ENCODE results near the gene SZT2. TPM values are rescaled to one million over a fixed set of nuclear protein-coding genes. Genes with fewer than 3 reads are reported as not detected.
A peak's percentile ranks its signal among the peaks of the same experiment; 100 is the strongest.
"Not testable (repeated sequence)": the region's sequence is repeated elsewhere in the genome, so short reads cannot be mapped to it uniquely, and the experiment has no call there.

Gene SZT2
- total RNA-seq, 1 experiment from 2014 or later, result 9.7 TPM

DNA sequence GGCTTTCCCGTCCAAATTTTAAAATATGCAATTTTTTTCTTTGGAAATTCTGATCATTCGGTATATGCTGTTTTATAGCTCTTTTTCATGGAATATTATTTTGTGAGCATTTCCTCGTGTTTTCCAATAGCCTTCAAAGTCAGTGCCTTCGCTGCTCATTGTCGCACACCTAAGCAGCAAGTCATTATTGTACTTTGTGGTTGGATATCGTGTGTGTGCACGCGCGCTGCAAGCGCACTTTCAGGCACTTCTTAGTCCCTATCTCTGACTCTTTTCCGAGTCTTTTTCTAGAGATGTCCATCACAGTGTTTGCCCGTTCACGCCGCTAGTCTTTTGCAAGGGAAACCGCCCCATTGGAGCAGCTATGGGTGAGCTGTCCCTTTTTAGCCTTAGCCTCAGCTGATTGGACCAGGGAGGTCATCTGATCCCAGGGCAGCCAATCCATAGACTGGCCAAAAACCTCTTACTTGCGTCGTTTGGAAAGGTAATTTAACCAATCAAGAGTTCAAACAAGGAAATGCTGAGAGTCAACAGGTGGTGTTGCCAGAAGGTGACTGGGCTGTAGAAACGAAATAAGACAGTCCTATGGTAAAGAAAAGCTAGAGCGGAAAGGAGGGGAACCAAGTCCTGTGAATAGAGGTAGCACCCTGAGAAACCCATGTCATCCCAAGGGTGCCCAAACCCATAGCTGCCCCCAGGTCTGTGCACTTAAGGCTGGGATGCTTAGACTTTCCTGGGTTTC, 64.7 kb downstream of the SZT2 start:
- no peak for DNase-seq (ENCODE audit: low spot score)

DNA sequence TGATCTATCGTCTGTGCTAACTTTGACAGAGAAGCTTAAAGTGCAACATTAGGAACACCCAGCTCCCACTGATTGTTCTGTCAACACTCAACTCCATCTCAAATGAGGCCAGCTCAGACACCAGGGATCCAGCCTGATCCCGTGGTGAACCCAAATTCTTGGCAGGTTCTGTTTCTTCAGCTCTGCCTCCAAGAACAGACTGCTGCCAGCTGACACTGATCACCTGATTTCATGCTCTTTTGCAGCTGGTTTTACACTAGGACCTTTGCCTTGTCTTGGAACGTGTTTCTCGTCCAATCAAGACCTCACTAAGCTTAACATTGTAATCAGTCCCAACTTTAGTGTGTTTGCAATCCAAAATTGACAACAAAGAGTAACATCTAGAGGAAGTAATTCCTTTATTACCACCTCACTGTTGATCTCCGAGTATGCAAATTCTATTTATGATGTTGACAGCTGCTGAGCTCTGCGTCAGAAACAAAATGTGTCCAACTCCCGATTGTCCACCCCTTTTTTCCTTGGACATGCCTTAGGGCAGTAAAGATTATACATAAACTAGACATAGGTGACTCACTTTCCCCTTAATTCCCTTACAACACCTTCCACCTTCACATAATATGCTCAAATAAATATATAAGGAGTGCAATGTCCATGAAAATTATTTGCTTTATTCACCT, 65.7 kb downstream of the SZT2 start:
- DNase-seq (ENCODE audit: low spot score), result no peak

DNA sequence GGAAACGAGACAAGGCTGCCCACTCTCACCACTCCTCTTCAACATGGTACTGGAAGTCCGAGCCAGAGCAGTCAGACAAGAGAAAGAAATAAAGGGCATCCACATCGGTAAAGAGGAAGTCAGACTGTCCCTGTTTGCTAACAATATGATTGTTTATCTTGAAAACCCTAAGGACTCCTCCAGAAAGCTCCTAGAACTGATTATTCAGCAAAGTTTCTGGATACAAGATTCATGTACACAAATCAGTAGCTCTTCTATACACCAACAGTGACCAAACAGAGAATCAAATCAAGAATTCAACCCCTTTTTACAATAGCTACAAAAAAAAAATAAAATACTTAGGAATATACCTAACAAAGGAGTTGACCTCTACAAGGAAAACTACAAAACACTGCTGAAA, 68.7 kb downstream of the SZT2 start:
- not testable (repeated sequence) for DNase-seq (ENCODE audit: low spot score)

DNA sequence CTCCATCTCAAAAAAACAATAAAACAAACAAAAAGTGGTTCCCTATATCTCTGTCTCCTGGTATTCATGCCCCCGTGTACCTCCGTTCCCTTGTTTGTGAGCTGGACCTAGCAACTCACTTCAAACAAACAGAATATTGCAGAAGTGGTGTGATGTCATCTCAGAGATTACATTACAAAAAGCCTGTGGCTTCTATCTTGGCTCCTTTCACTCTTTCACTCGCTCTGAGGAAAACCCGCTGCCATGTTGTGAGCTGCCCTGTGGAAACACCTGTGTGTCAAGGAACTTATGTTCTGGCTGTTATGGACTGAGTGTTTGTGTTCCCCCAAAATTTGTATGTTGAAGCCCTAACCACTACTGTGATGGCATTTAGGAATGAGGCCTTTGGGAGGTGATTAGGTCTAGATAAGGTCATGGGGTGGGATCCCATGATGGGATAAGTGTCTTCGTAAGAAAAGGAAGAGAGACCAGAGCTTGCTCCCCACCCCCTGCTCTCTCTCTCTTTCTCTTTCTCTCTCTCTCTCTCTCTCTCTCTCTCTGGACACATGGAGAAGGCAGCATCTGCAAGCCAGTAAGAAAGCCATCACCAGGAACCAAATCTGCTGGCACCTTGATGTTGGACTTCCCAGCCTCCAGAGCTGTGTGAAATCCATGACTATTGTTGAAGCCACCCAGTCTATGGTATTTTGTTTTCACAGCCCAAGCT, 71.4 kb downstream of the SZT2 start:
- DNase-seq (ENCODE audit: low spot score), result no peak

DNA sequence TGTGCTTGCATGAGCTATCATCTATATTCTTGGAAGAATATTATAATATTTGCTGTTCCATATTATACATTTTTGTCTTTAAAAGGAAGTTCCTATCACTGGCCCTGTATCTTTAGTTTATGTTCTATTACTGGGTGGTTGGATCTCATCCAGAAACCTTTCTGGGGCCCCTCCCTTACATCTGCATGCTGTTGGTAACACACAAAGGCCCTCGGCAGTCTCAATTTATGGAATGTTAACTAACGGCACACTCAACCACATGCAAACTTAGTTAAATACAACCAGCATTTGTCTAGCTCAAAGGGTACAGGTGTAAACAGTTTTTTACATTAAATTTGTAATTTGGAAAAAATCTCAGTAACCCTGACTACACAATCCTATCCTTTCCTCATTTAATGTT, 73.8 kb downstream of the SZT2 start:
- no peak for DNase-seq (ENCODE audit: low spot score)

DNA sequence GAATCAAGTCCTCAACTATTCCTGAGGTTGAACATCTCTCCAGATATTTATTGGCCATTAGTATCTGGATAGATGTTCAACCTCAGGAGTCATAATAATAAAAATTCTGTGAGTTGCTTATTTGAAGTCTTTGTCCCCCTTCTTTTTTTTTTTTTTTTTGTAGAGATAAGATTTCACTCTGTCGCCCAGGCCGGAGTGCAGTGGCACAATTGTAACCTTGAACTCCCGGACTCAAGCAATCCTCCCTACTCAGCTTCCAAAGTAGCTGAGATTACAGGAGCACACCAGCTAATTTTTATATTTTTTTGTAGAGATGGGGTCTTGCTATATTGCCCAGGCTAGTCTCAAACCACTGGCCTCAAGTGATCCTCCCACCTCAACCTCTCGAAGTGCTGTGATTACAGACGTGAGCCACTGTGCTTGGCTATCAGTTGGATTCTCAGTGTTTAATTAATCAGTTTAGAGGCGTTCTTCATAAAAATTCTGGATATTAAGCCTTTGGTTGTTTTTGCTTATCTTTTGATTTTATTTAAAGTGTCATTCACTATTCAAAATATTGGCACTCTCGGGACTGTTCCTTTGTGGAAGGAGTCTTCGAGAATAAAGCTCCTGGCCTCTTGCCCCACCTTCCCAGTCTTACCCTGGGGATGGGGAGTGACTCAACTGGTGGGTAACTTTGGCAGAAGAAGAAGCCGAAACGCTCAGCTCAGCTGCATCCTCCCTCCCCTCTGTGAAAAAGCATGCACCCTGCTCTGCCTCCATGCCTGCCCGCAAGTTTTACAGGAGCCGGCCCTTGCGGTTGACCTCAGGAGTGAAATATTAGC, 75.2 kb downstream of the SZT2 start:
- DNase-seq (ENCODE audit: low spot score), result peak; percentile 37

DNA sequence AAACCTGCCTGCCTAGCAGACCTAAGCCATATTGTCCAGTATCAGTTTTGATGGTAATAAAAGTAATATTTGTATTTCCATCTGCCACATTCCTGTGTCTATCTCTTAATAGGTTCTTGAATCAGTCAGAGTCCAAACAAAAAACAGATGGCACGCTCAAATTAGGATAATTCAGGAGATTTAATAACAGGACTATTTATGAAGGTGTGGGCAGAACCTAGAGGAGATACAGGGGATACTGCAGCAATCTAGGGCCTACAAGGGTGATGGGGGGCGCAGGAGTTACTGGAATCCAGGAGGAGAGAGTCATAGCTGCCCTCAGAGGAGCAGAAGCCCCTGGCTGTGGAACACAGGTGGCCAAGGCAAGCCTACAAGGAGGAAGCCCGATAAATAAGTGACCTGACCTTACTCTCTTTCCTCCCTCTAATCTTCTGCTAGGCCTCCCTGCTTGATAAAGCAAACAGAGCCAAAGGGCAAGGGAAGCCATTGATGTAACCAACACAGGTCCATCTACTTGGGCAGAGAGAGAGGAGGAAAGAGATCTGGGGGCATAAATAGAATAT, 75.9 kb downstream of the SZT2 start:
- no peak for DNase-seq (ENCODE audit: low spot score)

DNA sequence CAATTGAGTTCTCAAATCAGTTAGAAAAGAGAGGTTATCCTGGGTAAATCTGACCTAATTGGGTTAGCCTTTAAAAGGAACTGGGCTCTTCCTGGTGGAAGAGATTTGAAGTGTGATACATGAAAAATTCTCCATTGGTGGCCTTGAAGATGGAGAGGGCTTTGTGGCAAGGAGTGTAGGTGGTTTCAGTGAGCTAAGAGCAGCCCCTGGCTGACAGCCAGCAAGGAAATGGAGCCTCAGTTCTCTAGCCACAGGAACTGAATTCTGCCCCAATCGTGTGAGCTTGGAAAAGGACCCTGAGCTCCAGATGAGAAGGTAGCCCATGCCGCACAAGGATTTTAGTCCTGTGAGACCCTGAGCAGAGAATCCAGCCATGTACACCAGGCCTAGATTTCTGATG, 76.7 kb downstream of the SZT2 start:
- DNase-seq (ENCODE audit: low spot score), result no peak

DNA sequence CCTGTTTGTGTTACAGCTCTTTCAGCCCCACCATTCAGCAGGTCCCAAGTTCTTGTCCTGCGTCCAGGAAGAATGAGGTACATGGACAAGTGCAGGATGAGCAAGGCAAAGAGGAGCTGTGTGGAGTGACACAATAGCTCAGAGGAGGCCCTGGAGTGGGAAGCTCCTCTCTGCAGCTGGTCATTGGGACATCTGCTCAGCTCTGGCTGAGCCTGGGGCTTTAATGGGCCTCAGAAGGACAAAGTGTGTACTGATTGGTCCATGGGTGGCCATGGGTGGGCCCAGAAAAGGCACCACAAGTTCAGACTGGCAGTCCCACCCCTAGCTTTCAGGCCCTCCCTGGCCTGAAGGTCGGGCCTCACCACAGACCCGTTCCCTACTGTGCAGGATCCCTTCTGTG, 78.7 kb downstream of the SZT2 start:
- DNase-seq (ENCODE audit: low spot score), result no peak

DNA sequence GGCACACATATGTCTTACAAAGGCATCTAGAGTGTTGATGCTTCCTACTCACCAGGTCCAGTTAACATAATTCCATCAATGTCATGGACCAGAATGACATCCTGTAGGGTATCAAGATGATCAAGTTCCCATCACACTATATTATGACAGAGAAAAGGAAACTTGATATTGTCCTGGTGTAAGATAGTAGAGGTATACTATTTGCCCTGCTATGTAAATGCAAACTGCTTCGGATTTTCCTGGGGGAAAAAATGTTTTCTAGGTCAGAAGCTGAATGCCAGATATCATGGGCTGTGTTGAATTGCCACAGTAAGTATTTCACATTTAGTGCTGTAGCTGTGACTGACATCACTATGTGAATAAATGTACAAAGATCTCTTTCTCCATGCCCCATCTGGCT, 80.2 kb downstream of the SZT2 start:
- DNase-seq (ENCODE audit: low spot score), result no peak

DNA sequence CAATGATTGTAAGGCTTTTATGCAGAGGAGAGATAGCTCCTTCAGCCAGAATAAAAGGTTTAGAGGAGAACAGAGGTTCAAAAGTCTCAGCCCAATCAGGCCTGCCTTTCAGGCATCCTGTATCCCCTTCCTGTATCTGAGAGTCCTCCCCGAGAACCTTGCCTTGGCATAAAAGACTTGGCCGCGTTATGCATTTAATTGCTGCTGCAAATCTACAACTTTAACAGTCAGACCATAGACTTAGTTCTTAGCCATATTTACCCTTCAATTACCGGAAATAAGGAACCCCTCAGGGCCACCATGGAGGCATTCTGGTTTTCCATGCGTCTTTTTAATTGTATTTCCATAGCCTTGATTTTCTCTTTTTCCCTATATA, 82.4 kb downstream of the SZT2 start:
- no peak for DNase-seq (ENCODE audit: low spot score)

DNA sequence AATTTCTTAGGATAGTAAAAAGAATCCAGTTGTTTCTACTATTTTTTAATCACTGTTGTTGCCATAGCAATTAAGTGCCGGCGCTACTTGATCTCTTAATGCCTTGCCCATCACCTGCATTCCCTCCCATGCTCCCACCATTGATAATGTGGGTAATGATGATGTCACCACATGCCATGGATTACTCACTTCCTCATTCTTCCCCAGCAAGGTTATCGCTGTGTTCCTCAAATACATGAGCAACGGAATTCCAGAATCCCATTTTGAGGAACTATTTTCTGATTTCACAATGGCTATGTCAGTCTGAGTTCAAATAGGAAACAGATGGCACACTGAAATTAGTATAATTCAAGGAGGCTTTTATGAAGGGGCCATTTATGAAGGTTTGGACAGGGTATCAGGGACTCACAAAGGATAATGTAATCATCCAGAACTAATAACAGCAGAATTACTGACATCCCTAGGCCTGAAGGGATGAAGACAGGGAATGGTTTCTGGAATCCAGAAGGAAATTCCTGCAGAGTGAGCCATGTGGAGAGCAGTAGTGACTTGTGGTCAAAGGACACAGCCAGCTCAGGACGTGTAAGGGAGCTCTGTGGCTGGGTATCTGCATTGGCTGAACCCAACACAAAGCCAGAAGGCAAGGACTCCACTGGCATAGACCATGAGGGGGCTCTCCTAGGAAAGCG, 82.9 kb downstream of the SZT2 start:
- DNase-seq (ENCODE audit: low spot score), result peak; percentile 96

DNA sequence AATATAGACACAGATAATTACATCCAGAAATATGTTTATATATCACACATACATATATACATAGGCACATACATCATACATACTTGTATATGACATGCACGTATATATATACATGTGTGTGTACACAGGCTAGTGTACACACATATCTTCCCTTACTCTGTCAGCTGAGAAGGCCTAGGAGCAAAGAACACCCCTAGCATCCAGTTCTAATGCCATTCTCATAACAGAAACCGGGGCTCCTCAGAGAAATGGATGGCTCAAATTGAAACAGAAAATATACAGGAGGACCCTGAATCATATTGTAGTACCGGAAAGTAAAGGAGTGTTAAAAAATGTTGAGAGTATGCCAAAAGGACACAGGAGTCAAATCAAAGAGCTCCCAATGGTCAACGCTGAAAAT, 83.8 kb downstream of the SZT2 start:
- no peak for DNase-seq (ENCODE audit: low spot score)

DNA sequence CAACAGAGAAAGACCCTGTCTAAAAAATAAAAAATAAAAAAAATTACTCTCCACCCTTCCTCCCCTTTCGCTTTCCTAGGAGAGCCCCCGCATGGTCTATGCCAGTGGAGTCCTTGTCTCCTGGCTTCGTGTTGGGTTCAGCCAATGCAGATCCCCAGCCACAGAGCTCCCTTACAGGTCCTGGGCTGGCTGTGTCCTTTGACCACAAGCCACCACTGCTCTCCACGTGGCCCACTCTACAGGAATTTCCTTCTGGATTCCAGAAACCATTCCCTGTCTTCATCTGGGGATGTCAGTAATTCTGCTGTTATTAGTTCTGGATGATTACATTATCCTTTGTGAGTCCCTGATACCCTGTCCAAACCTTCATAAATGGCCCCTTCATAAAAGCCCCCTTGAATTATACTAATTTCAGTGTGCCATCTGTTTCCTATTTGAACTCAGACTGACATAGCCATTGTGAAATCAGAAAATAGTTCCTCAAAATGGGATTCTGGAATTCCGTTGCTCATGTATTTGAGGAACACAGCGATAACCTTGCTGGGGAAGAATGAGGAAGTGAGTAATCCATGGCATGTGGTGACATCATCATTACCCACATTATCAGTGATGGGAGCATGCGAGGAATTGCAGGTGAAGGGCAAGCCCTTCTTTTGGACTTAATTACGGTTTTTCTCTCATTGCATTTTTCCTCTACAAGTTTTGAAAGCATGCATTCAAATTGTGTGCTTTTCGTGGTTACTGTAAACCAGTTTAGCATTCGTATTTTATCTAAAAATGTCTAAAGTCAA, 86.1 kb downstream of the SZT2 start:
- peak; percentile 86 for DNase-seq (ENCODE audit: low spot score)

DNA sequence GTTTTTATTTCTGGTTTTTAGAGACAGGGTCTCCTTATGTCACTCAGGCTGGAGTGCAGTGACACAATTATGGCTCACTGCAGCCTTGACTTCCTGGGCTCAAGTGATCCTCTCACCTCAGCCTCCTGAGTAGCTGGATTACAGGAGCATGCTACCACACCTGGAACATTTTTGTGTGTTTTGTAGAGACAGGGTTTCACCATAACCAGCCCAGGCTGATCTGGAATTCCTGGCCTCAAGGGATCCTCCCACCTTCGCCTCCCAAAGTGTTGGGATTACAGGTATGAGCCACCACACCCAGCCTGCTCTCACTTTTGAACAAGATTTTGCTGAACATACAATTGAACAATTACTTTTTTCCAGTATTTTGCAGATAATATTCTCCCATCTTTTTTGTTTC, 88.0 kb downstream of the SZT2 start:
- DNase-seq (ENCODE audit: low spot score), result no peak

DNA sequence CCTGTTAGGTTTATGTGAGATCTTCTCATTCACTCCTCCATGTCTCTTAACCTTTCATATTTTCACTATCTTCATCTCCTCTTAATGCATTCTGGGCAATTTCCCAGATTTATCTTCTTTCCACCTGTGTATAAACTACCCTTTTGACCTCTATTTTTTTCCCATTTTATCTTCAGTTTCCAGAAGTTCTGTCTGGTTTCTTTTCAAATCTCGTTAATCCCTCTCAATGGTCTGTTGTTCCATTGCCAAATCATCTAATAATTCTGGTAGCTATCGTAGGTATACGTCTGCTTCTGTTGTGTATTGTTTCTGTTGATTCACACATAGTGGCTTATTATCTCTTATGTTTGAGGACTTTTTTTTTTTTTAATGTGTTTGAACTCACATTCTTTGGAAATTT, 89.7 kb downstream of the SZT2 start:
- DNase-seq (ENCODE audit: low spot score), result no peak

DNA sequence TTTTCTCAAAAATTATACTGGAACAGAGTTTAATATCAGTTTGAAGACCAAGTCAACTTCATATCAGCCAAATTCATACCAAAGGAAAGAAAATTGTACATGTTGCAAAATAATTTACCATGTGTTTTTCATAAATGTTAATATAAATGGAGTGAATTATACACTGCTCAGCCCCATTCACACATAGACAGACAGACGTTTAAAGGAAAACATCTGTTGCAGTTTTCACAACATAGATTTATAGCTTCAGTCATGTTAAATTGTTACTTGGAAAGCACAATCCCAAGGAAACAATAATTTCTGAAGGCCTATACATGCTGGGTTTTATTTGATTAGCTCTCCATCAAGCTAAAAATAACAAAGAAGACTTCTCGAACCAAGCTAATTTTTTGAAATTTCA, 91.8 kb downstream of the SZT2 start:
- DNase-seq (ENCODE audit: low spot score), result no peak

DNA sequence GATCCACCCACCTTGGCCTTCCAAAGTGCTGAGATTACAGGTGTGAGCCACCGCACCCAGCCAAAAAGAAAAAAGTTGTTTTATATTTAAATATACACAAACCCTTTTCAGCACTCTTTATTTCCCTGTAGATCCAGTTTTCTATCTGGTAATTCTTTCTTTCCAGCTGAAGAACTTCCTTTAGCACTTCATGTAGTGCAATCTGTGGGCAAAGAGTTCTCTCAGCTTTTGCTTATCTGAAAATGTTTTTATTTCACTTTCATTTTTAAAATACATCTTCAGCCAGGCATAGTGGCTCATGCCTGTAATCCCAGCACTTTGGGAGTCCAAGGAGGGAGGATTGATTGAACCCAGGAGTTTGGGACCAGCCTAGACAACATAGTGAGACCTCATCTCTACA, 92.5 kb downstream of the SZT2 start:
- DNase-seq (ENCODE audit: low spot score), result no peak

DNA sequence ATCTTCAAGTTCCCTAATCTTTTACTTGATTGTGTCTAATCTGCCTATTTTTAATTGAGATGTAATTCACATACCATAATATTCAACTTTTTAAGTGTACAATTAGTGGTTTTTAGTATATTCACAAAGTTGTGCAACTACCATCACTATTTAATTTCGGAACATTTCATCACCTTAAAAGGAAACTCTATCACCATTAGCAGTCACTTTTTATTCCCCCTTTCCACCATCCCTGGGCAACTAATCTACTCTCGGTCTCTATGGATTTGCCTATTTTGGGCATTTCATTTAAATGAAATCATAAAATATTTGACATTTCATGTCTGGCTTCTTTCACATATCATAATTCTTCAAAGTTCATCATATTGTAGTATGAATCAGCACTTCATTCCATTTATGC, 94.7 kb downstream of the SZT2 start:
- DNase-seq (ENCODE audit: low spot score), result no peak

DNA sequence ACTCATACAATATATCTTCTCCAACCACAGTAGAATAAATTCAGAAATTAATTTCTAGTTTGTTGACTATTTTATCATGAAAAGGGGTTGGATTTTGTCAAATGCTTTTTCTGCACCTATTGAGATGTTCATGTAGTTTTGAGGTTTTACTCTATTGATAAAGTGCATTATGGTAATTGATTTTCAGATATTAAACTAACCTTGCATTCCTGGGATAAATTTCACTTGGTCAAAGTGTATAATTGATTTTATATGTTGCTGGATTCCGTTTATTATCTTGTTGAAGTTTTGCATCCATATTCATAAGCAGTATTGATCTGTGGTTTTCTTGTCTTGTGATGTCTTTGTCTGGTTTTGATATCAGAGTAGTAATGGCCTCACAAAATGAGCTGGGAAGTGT, 98.5 kb downstream of the SZT2 start:
- DNase-seq (ENCODE audit: low spot score), result no peak

DNA sequence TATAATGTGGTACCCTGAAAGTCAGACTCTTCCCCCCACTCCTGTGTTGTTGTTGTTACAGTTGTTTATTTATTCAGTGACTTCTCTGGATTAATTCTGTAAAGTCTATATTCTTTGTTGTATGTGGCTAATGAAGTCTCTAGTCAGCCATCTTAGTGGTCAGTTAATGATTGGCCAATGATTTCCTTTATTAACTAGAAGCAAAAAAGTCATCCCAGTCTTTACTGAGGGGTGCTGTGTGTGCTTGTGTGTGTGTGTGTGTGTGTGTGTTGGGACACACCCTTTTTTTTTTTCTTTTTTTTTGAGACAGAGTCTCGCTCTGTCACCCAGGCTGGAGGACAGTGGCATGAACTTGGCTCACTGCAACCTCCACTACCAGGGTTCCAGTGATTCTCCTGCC, 101.4 kb downstream of the SZT2 start:
- DNase-seq (ENCODE audit: low spot score), result no peak
